MM.1S (cell line): ENCODE results near the gene CSRP3.

Experiments used
- CTCF ChIP-seq: fragments of 300-600 bp; sonication (generic); IDR thresholded peaks from 2 replicates; pipeline ENCODE4 v1.5.1; 2016; ENCODE audit warnings: antibody characterized with exemption, low read length, mixed read lengths
- EZH2 ChIP-seq: fragments of 300-600 bp; sonication (generic); optimal IDR thresholded peaks from 2 replicates; pipeline ENCODE3; 2017; ENCODE audit warnings: low read depth, mild to moderate bottlenecking, antibody characterized with exemption, low read length, mixed read lengths
- EZH2phosphoT487 ChIP-seq: fragments of 300-600 bp; sonication (generic); IDR thresholded peaks from 2 replicates; pipeline ENCODE4 v1.6.1; 2018; ENCODE audit warnings: antibody characterized with exemption, low read length

- no peak for TF ChIP-seq EZH2
- no peak for TF ChIP-seq CTCF
- no peak for TF ChIP-seq EZH2phosphoT487
Measured at GRCh38 chr11:19164881-19165280, 36.9 kb downstream of the CSRP3 start.
